KMS-11 (cell line): ENCODE results near the gene UBE2L3.
"Not testable (repeated sequence)": the region's sequence is repeated elsewhere in the genome, so short reads cannot be mapped to it uniquely, and the experiment has no call there.

ENCODE experiments used
- H2AFZ ChIP-seq: fragments of 200-600 bp; sonication (generic); 2 replicates; pipeline ENCODE4 v1.6.1; 2016; ENCODE audit warnings: antibody characterized with exemption, mixed run types, low read depth
- H3K27ac ChIP-seq: fragments of 200-600 bp; sonication (generic); 2 replicates; pipeline ENCODE4 v1.6.1; 2016; ENCODE audit warnings: mild to moderate bottlenecking, mixed run types
- H3K27me3 ChIP-seq: fragments of 200-600 bp; sonication (generic); 2 replicates; pipeline ENCODE4 v1.6.1; 2017; ENCODE audit warnings: mild to moderate bottlenecking, low read depth, mixed run types, moderate library complexity; ENCODE audit not compliant: insufficient read depth
- H3K36me3 ChIP-seq: fragments of 200-600 bp; sonication (generic); 2 replicates; pipeline ENCODE4 v1.6.1; 2017; ENCODE audit warnings: mild to moderate bottlenecking, mixed run types; ENCODE audit not compliant: insufficient read depth
- H3K4me1 ChIP-seq: fragments of 200-600 bp; sonication (generic); 2 replicates; pipeline ENCODE4 v1.6.1; 2016; ENCODE audit warnings: mild to moderate bottlenecking, low read depth, mixed run types; ENCODE audit not compliant: poor library complexity, severe bottlenecking
- H3K4me2 ChIP-seq: fragments of 200-600 bp; sonication (generic); 2 replicates; pipeline ENCODE4 v1.7.0; 2016; ENCODE audit warnings: mild to moderate bottlenecking, mixed run types
- H3K4me3 ChIP-seq: fragments of 200-600 bp; sonication (generic); IDR thresholded peaks from 2 replicates; pipeline ENCODE4 v1.6.1; 2017; ENCODE audit warnings: low read depth, low read length, mixed read lengths; ENCODE audit not compliant: insufficient read depth
- H3K79me2 ChIP-seq: fragments of 200-600 bp; sonication (generic); 2 replicates; pipeline ENCODE4 v1.6.1; 2016; ENCODE audit warnings: low read depth, mixed run types; ENCODE audit not compliant: insufficient read depth
- H3K9ac ChIP-seq: fragments of 200-600 bp; sonication (generic); 2 replicates; pipeline ENCODE4 v1.6.1; 2016; ENCODE audit warnings: mild to moderate bottlenecking, mixed run types
- H4K20me1 ChIP-seq: fragments of 200-600 bp; sonication (generic); 2 replicates; pipeline ENCODE4 v1.6.1; 2016; ENCODE audit warnings: mild to moderate bottlenecking, mixed run types; ENCODE audit not compliant: insufficient read depth
- CTCF ChIP-seq: fragments of 200-600 bp; sonication (generic); conservative IDR thresholded peaks from 2 replicates; pipeline ENCODE4 v1.6.1; 2017; ENCODE audit warnings: low read depth, mild to moderate bottlenecking, antibody characterized with exemption, low read length, moderate library complexity, mixed read lengths

UBE2L3 gene

GRCh38 chr22:21602579-21602978, 35.1 kb downstream of the UBE2L3 start:
- Histone ChIP-seq H3K27ac (no peak overlapping the region), H3K4me3 (no peak overlapping the region), H3K79me2 (peaks cover 91% of the 10 kb centered on the region), H3K36me3 (no peaks in the 10 kb centered on the region; the same call in 1 of the 2 replicates), H3K27me3 (no peaks in the 10 kb centered on the region), H2AFZ (no peak overlapping the region), H3K4me2 (no peak overlapping the region), H4K20me1 (0 out of 2 replicates have a peak, but pooled peaks cover 6% of the 10 kb centered on the region), H3K4me1 (no peaks in the 10 kb centered on the region), H3K9ac (no peak overlapping the region)
- TF ChIP-seq CTCF = no peak

DNA sequence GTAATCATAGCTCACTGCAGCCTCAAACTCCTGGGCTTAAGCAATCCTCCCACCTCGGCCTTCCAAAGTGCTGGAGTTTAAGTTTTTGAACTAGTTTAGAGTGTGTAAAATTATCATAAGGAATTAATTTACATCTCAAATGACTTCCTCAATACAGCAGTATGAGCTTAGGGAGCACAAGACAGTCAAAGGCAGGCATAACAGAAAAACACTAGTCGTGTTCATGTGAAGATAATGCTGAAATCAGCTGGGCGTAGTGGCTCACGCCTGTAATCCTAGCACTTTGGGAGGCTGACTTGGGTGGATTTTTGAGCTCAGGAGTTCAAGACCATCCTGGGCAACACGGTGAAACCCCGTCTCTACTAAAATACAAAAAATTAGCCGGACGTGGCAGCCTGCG, 36.5 kb downstream of the UBE2L3 start:
- peaks cover 94% of the 10 kb centered on the region for H3K79me2 ChIP-seq
- 0 out of 2 replicates have a peak, but pooled peaks cover 5% of the 10 kb centered on the region for H4K20me1 ChIP-seq
- H3K36me3 ChIP-seq = no peaks in the 10 kb centered on the region; the same call in 1 of the 2 replicates
- H3K4me1 ChIP-seq = no peaks in the 10 kb centered on the region
- no peak overlapping the region for H3K27ac ChIP-seq
- H2AFZ ChIP-seq = no peak overlapping the region
- H3K27me3 ChIP-seq = no peaks in the 10 kb centered on the region
- H3K4me2 ChIP-seq = no peak overlapping the region
- no peak for TF ChIP-seq CTCF
- H3K4me3 ChIP-seq = no peak overlapping the region
- H3K9ac ChIP-seq = no peak overlapping the region

DNA sequence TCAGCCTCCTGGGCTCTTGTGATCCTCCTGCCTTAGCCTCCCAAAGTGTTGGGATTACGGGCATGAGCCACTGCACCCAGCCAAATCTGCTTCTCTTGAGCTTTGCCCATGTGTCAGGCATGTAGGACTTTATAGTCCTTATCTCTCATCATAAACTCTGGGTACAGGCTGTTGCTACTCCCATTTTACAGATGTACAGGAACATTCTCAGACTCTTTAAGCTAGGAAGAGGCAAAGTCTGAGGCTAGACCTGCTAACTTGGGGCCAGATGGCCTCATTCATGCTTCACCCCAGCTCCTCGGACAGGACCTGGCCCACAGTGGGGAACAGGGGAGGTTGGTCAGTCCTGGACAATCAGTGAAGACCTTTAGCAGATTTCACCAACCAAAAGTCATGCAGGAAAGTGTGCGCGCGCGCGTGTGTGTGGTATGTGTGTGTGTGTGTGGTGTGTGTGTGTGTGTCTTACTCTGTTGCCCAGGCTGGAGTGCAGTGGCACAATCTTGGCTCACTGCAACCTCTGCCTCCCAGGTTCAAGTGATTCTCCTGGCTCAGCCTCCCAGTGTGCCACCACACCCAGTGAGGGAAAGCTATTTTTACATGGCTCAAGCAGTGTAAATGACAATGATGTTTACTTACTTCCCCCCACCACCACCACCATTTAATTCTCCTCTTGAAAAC, 38.5 kb downstream of the UBE2L3 start:
- no peak overlapping the region for H3K9ac ChIP-seq
- H3K79me2 ChIP-seq = peaks cover 85% of the 10 kb centered on the region
- H3K4me1 ChIP-seq = no peaks in the 10 kb centered on the region
- H3K27ac ChIP-seq = no peak overlapping the region
- no peak overlapping the region for H3K4me2 ChIP-seq
- no peaks in the 10 kb centered on the region for H3K36me3 ChIP-seq
- H4K20me1 ChIP-seq = no peaks in the 10 kb centered on the region
- no peak overlapping the region for H2AFZ ChIP-seq
- H3K4me3 ChIP-seq = no peak overlapping the region
- H3K27me3 ChIP-seq = no peaks in the 10 kb centered on the region
- no peak for TF ChIP-seq CTCF

GRCh38 chr22:21606775-21607174, 39.3 kb downstream of the UBE2L3 start:
- Histone ChIP-seq H3K79me2 (peaks cover 78% of the 10 kb centered on the region), H3K9ac (no peak overlapping the region), H3K27ac (no peak overlapping the region), H2AFZ (no peak overlapping the region), H3K27me3 (no peaks in the 10 kb centered on the region), H3K4me2 (no peak overlapping the region), H4K20me1 (no peaks in the 10 kb centered on the region), H3K36me3 (no peaks in the 10 kb centered on the region), H3K4me1 (no peaks in the 10 kb centered on the region), H3K4me3 (no peak overlapping the region)
- no peak for TF ChIP-seq CTCF

GRCh38 chr22:21609556-21610157, 42.1 kb downstream of the UBE2L3 start:
- H2AFZ ChIP-seq, H3K9ac ChIP-seq, H3K4me1 ChIP-seq, H3K27ac ChIP-seq, H3K27me3 ChIP-seq, H4K20me1 ChIP-seq, H3K36me3 ChIP-seq, H3K4me3 ChIP-seq, H3K4me2 ChIP-seq: not testable (repeated sequence)
- peaks cover 61% of the 10 kb centered on the region for H3K79me2 ChIP-seq
